GM18499 (cell line): ENCODE results near the gene AGRN.
"Not testable (repeated sequence)": the region's sequence is repeated elsewhere in the genome, so short reads cannot be mapped to it uniquely, and the experiment has no call there.

Source experiments
- ATAC-seq: cut with Tn5 transposase; IDR thresholded peaks from one replicate; pipeline ENCODE4 v1.9.1; 2021; ENCODE audit warnings: moderate number of reproducible peaks; ENCODE audit not compliant: insufficient read depth, unreplicated experiment

AGRN gene

DNA sequence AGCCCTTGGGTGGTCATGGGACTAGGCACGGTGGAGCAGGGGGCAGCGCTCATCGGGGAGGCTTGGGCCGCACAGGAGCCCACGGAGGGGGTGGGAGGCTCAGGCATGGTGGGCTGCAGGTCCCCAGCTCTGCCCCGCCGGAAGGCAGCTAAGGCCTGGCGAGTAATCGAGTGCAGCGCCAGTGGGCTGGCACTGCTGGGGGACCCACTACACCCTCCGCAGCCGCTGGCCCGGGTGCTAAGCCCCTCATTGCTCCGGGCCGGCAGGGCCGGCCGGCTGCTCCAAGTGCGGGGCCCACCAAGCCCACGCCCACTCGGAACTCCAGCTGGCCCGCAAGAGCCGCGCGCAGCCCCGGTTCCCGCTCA, 1.6 kb upstream of the AGRN start:
- not testable (repeated sequence) for ATAC-seq

- peak; percentile 44 for ATAC-seq
These were observed 559 bp upstream of the AGRN start for GRCh38 chr1:1019122-1019999.

DNA sequence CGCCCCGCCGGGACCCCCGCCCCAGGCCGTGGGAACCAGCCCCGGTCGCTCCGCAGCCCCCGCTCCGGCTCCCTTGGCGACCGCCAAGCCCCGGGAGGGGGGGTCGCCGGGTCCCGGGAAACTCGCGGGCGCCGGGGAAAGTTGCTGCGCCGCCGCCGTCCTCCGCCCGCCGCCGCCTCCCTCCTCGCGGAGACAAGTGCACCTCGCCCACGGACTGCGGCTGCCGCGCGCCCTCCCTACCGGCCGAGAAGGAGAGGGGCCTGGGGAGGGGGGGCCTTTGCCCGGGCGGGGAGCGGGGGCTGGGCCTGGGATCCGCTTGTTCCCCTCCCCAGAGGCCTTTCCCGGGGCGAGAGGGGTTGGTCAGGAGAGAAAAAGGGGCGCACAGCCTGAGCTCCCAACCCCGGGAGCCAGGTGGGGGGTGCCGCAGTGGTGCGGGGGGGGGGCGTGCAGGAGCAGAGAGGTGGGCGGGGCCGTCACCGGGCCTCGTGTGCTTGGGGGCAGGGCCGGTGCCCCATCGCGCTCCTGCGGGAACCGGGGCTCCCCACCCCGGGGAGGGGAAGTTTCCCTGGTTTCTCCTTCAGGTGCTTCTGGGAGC, 592 bp downstream of the AGRN start:
- ATAC-seq: no peak

GRCh38 chr1:1021010-1021919, 1.3 kb downstream of the AGRN start:
- no peak for ATAC-seq

- ATAC-seq: no peak
These were observed 2.0 kb downstream of the AGRN start for GRCh38 chr1:1021920-1022259.

GRCh38 chr1:1022302-1023009, 2.5 kb downstream of the AGRN start:
- no peak for ATAC-seq

GRCh38 chr1:1023700-1024099, 3.8 kb downstream of the AGRN start:
- ATAC-seq: no peak

DNA sequence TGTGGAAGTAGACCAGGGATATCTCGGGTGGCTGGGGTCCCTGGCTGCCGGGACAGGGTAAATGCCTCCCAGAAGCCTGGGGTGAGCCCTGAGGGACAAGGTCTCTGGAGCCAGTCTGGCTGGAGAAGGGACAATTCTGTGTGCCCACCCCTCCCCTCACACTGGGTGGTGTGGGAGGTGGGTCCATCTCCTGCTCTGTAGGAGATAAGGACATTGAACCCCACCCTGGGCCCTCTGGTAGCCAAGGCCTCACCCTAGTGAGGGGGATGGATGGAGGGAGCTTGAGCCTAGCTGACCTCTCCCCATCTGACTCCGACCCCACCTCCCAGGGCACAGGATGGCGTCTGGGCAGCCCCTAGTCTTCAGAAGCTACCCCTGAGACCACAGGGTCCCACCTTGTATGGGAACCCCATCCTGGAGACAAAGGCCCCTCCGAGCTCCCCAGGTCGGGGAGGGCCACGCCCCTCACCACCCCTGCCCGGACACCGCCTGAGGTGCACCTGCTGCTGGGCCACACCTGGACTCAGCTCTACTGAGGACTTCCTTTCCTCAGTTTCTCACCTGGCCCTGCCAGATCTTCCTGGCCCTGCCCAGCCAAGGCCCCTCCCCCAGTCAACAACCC, 4.3 kb downstream of the AGRN start:
- no peak for ATAC-seq

DNA sequence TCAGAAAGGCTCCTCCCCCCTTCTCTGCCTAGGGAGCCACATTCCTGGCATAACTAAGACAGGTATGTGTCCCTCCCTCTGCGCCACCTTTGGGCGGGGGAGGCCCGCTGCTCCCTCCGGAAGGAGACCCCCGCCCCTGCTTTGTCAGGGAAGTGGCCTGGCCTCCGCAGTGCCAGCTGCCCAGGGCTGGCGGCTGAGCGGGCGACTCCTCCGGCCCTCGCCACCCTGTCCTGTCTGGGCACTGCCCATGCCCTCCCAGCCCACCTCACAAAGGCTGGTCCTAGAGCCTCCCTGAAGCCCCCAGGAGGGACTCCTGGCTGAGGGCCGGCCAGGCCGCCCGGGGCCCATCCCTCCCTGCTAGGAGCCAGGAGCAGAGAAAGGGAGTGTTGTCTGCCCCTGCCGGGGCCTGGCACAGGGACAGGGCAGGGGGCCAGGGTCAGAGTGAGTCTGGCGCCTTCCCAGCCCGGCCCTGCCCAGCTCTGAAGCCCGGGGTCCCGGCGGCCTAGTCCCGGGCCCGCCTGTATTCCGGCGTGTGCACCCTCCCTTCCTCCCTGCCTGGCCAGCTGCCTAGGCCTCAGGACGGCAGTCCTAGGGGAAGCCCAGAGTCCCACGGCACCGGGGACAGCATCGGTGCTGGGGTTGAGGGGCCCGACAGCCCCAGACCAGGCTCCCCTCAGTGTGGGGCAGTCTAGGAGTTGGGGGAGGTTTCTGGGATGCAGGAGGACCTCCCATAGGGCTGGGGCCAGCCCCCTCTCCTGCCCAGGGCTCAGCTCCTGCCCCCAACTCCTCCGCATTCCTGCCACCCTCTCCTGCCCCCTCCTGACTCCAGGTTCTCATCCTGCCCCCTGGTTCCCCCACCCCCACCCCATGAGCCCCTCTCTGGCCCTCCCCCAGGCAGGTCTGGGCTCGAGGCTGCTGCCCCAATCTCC, 5.1 kb downstream of the AGRN start:
- ATAC-seq: no peak

GRCh38 chr1:1025730-1026129, 5.8 kb downstream of the AGRN start:
- no peak for ATAC-seq

GRCh38 chr1:1026599-1027413, 6.9 kb downstream of the AGRN start:
- no peak for ATAC-seq

- ATAC-seq: no peak
These were observed 7.9 kb downstream of the AGRN start for GRCh38 chr1:1027791-1028190.

- ATAC-seq: not testable (repeated sequence)
These were observed 11.1 kb downstream of the AGRN start for GRCh38 chr1:1030867-1031658.

GRCh38 chr1:1031659-1032235, 11.8 kb downstream of the AGRN start:
- ATAC-seq: no peak

DNA sequence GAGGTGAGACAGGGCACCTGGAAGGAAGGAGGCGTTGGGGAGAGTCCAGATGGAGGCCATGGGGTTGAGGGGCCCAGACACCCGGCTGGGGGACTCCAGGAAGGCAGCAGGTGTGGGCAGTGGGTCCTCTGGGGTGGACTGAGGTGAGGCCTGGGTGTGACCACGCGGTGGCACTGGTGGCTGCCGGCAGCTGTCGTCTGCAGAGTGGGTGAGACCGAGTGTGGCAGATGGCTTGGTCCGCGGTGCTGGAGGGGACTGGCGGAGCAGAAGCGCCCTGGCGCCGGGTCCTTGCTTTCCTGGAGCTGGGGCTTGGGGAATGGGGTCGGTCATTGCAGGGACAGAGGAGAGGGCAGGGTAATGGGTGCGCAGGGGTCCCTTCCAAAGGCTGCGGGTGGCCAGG, 12.5 kb downstream of the AGRN start:
- peak; percentile 15 for ATAC-seq

DNA sequence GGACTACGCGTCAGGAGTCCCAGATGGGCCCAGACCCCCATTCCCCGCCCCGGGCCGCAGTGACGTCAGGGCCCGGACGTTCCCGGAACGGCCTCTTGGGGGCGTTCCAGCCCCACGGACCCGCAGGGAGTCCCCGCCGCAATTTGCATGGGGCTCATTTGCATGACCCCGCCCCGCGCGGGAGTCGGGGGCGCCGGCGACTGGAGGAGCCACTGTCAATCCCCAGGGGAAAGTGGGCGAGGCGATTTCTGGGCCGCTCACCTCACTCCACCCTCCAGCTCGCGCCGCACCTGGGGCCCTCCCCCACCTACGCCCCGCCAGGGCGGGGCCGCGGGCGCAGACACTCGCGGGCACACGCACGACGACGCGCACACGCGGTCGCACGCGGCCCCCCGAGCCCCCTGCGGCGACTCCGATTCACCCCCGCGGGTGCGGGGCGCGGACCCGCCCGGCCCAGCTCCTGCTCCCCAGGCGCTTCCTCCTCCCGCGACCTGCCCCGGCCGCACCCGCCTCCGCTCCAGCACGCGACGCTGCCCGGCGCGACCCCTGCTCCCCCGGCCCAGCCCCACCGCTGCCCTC, 13.2 kb downstream of the AGRN start:
- peak; percentile 53 for ATAC-seq
